ENCODE measurements around the gene LHX2. TPM values are rescaled to one million over a fixed set of nuclear protein-coding genes. Genes with fewer than 3 reads are reported as not detected.

LHX2 gene
- total and polyA plus RNA-seq, 2 of the 13 experiments (the other 11 are each of a cell fraction or from before 2014, with no cell fraction given) = not detected

DNA sequence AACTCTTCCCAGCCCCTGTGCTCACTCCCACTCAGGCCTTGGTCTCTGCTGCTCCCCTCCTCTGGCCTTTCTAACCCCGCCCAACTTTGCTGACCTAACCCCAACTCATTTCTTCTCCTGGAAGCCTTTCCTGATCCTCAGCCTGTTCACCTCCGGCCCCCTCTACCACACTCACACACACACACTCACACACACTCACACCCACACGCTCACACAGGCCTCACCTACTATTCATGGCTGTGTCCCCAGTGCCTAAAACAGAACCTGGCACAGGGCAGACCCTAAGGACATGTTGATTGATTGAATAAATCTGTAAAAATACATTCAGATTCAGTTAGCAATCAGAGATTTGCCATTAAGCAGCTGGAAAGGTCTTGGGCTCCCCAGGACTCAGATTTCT lies 28.5 kb upstream of the LHX2 start:
- WGBS (ENCODE audit: low lambda C conversion rate) = 5% methylated on average over 3 of the region's 3 CpGs

GRCh38 chr9:123984802-123985201 lies 26.8 kb upstream of the LHX2 start:
- Histone ChIP-seq H3K4me1 (ENCODE audit: insufficient read depth, low read length) (no peaks in the 10 kb centered on the region), H3K79me2 (ENCODE audit: insufficient read depth, low read length) (no peaks in the 10 kb centered on the region), H3K9ac (ENCODE audit: insufficient read depth, low read depth, low read length) (no peak overlapping the region), H2AFZ (ENCODE audit: low read length) (no peak overlapping the region), H3K4me2 (ENCODE audit: low read depth, low read length) (no peak overlapping the region), H3K9me3 (ENCODE audit: low read length) (no peaks in the 10 kb centered on the region), H3K4me3 (replicated peaks in 1 of 3; ENCODE audit: insufficient read depth in 1 of 3, low read depth in 2 of 3, low read length in 3 of 3) (no peak overlapping the region), H3K27me3 (ENCODE audit: control insufficient read depth in 1 of 2, insufficient read depth in 2 of 2, low read length in 2 of 2) (peaks cover 8 to 67% of the 10 kb centered on the region in 2 experiments), H3K36me3 (replicated peaks in 1 of 2; ENCODE audit: control insufficient read depth in 1 of 2, insufficient read depth in 2 of 2, low read length in 2 of 2) (no peaks in the 10 kb centered on the region), H4K20me1 (ENCODE audit: insufficient read depth, low read length) (no peaks in the 10 kb centered on the region), H3K27ac (ENCODE audit: extremely low read length, insufficient read depth, low read length) (no peak overlapping the region)
- FAIRE-seq (no peak), DNase-seq (ENCODE audit: low spot score) (no peak), ATAC-seq (no peak; the same call in 2 of the 3 replicates)
- in situ Hi-C loops (cut with HindIII; ENCODE audit: extremely low pct_ligation_motif_present, low pct_unique_long_range_greater_than_20kb) = no loop called here
- BruUV-seq (replicated peaks) = no TSS peak
- intact Hi-C loops (cut with micrococcal nuclease; ENCODE audit: unreplicated experiment) = no loop called here
- 8% methylated on average over 3 of the region's 3 CpGs for WGBS (ENCODE audit: low lambda C conversion rate)
- POLR2A ChIA-PET = no interaction called here
- CTCF ChIA-PET (ENCODE audit: low intra/inter-chr PET ratio, low total read pairs) = no interaction called here
- no peak for TF ChIP-seq PLRG1 (conservative IDR thresholded peaks at IDR 0.05)
- TF ChIP-seq ZNF816 (CRISPR knock-in tag; IDR thresholded peaks at IDR 0.05; ENCODE audit: borderline replicate concordance) = no peak
- peak; percentile 43; the same call in 1 of the 2 replicates for TF ChIP-seq FOXA3 (CRISPR knock-in tag; IDR thresholded peaks at IDR 0.05)

More for the DNA sequence above, 28.5 kb upstream of the LHX2 start:
- H3K4me1 ChIP-seq (ENCODE audit: insufficient read depth, low read length) = no peaks in the 10 kb centered on the region
- no TSS peak for BruUV-seq (replicated peaks)
- no peaks in the 10 kb centered on the region for H3K79me2 ChIP-seq (ENCODE audit: insufficient read depth, low read length)
- ChIA-PET POLR2A (no interaction called here), CTCF (ENCODE audit: low intra/inter-chr PET ratio, low total read pairs) (no interaction called here)
- H3K27ac ChIP-seq (ENCODE audit: extremely low read length, insufficient read depth, low read length) = no peak overlapping the region
- H2AFZ ChIP-seq (ENCODE audit: low read length) = no peak overlapping the region
- intact Hi-C loops (cut with micrococcal nuclease; ENCODE audit: unreplicated experiment) (no loop called here), in situ Hi-C loops (cut with HindIII; ENCODE audit: extremely low pct_ligation_motif_present, low pct_unique_long_range_greater_than_20kb) (no loop called here)
- no peak for TF ChIP-seq ZNF670 (CRISPR knock-in tag; IDR thresholded peaks at IDR 0.05; ENCODE audit: borderline replicate concordance)
- no peaks in the 10 kb centered on the region for H3K36me3 ChIP-seq (replicated peaks in 1 of 2; ENCODE audit: control insufficient read depth in 1 of 2, insufficient read depth in 2 of 2, low read length in 2 of 2)
- H3K27me3 ChIP-seq (ENCODE audit: control insufficient read depth in 1 of 2, insufficient read depth in 2 of 2, low read length in 2 of 2) = peaks cover 10 to 71% of the 10 kb centered on the region in 2 experiments
- ATAC-seq (no peak), FAIRE-seq (no peak), DNase-seq (ENCODE audit: low spot score) (no peak)
- no peak overlapping the region for H3K4me3 ChIP-seq (replicated peaks in 1 of 3; ENCODE audit: insufficient read depth in 1 of 3, low read depth in 2 of 3, low read length in 3 of 3)
- H3K9ac ChIP-seq (ENCODE audit: insufficient read depth, low read depth, low read length) = no peak overlapping the region
- no peaks in the 10 kb centered on the region for H3K9me3 ChIP-seq (ENCODE audit: low read length)
- H4K20me1 ChIP-seq (ENCODE audit: insufficient read depth, low read length) = no peaks in the 10 kb centered on the region
- H3K4me2 ChIP-seq (ENCODE audit: low read depth, low read length) = no peak overlapping the region

Data from HepG2 (cell line).